HEK293 (cell line): Measurements from ENCODE around the gene TLE2.

Experiments
- EGR2 ChIP-seq: fragments of 450-650 bp; formaldehyde crosslinking; IDR thresholded peaks from 2 replicates; pipeline ENCODE4 v1.5.1; 2016; ENCODE audit warnings: low read depth, missing biosample characterization, missing genetic modification characterization
- HOXC10 ChIP-seq: sonication (generic); formaldehyde crosslinking; IDR thresholded peaks from 2 replicates; pipeline ENCODE4 v1.8.1; 2023; ENCODE audit warnings: mild to moderate bottlenecking, missing genetic modification reagents
- KLF8 ChIP-seq: fragments of 450-650 bp; formaldehyde crosslinking; IDR thresholded peaks from 2 replicates; pipeline ENCODE4 v1.5.1; 2016; ENCODE audit warnings: missing biosample characterization, missing genetic modification characterization
- KLF9 ChIP-seq: fragments of 450-650 bp; formaldehyde crosslinking; IDR thresholded peaks from 2 replicates; pipeline ENCODE4 v1.5.1; 2016; ENCODE audit warnings: missing biosample characterization, missing genetic modification characterization, low read depth
- PRDM10 ChIP-seq: fragments of 450-650 bp; formaldehyde crosslinking; IDR thresholded peaks from 2 replicates; pipeline ENCODE4 v1.5.1; 2016; ENCODE audit warnings: missing biosample characterization, missing genetic modification characterization
- PRDM6 ChIP-seq: fragments of 450-650 bp; formaldehyde crosslinking; IDR thresholded peaks from 2 replicates; pipeline ENCODE4 v1.5.1; 2017; ENCODE audit warnings: missing biosample characterization, missing genetic modification characterization
- SCRT1 ChIP-seq: fragments of 450-650 bp; formaldehyde crosslinking; IDR thresholded peaks from 2 replicates; pipeline ENCODE4 v1.5.1; 2016; ENCODE audit warnings: missing biosample characterization, missing genetic modification characterization, borderline replicate concordance
- SP2 ChIP-seq: fragments of 450-650 bp; formaldehyde crosslinking; IDR thresholded peaks from 2 replicates; pipeline ENCODE4 v1.5.1; 2016; ENCODE audit warnings: missing biosample characterization, missing genetic modification characterization
- SP7 ChIP-seq: fragments of 450-650 bp; formaldehyde crosslinking; IDR thresholded peaks from 2 replicates; pipeline ENCODE4 v1.5.1; 2016; ENCODE audit warnings: missing biosample characterization, missing genetic modification characterization
- YY1 ChIP-seq: fragments of 450-650 bp; formaldehyde crosslinking; IDR thresholded peaks from 2 replicates; pipeline ENCODE4 v1.5.1; 2018; ENCODE audit warnings: missing biosample characterization, missing genetic modification characterization
- ZBTB11 ChIP-seq: fragments of 450-650 bp; formaldehyde crosslinking; conservative IDR thresholded peaks from 2 replicates; pipeline ENCODE4 v1.5.1; 2016; ENCODE audit warnings: low read depth, missing biosample characterization, missing genetic modification characterization
- ZEB2 ChIP-seq: fragments of 450-650 bp; formaldehyde crosslinking; IDR thresholded peaks from 2 replicates; pipeline ENCODE4 v1.5.1; 2016; ENCODE audit warnings: missing biosample characterization, missing genetic modification characterization
- ZIC2 ChIP-seq: fragments of 450-650 bp; formaldehyde crosslinking; IDR thresholded peaks from 2 replicates; pipeline ENCODE4 v1.5.1; 2016; ENCODE audit warnings: missing biosample characterization, missing genetic modification characterization
- ZNF280C ChIP-seq: fragments of 450-650 bp; formaldehyde crosslinking; IDR thresholded peaks from 2 replicates; pipeline ENCODE4 v1.5.1; 2016; ENCODE audit warnings: missing biosample characterization, missing genetic modification characterization
- ZNF280D ChIP-seq: fragments of 450-650 bp; formaldehyde crosslinking; IDR thresholded peaks from 2 replicates; pipeline ENCODE4 v1.5.1; 2016; ENCODE audit warnings: missing biosample characterization, missing genetic modification characterization
- ZNF354C ChIP-seq: fragments of 450-650 bp; formaldehyde crosslinking; IDR thresholded peaks from 2 replicates; pipeline ENCODE4 v1.5.1; 2016; ENCODE audit warnings: missing biosample characterization, missing genetic modification characterization, low read depth, borderline replicate concordance
- ZNF394 ChIP-seq: fragments of 450-650 bp; formaldehyde crosslinking; IDR thresholded peaks from 2 replicates; pipeline ENCODE4 v1.5.1; 2016; ENCODE audit warnings: missing biosample characterization, missing genetic modification characterization, mild to moderate bottlenecking, moderate library complexity, borderline replicate concordance
- ZNF398 ChIP-seq: fragments of 450-650 bp; formaldehyde crosslinking; IDR thresholded peaks from 2 replicates; pipeline ENCODE4 v1.5.1; 2017; ENCODE audit warnings: missing biosample characterization, missing genetic modification characterization
- ZNF423 ChIP-seq: fragments of 450-650 bp; formaldehyde crosslinking; IDR thresholded peaks from 2 replicates; pipeline ENCODE4 v1.5.1; 2016; ENCODE audit warnings: missing biosample characterization, missing genetic modification characterization
- ZNF561 ChIP-seq: fragments of 450-650 bp; IDR thresholded peaks from 2 replicates; pipeline ENCODE4 v1.5.1; 2018; ENCODE audit warnings: missing biosample characterization, missing genetic modification characterization, borderline replicate concordance
- ZNF571 ChIP-seq: fragments of 450-650 bp; formaldehyde crosslinking; IDR thresholded peaks from 2 replicates; pipeline ENCODE4 v1.5.0; 2017; ENCODE audit warnings: missing biosample characterization, missing genetic modification characterization

TLE2 gene

GRCh38 chr19:3057275-3057714 lies 28.2 kb upstream of the TLE2 start (continued):
- no peak for TF ChIP-seq ZBTB11 (tag by site-specific recombination)
- no peak for TF ChIP-seq YY1 (tag by site-specific recombination)
- 0 out of 2 replicates have a peak, but pooled peaks have one; percentile 45 for TF ChIP-seq KLF8 (tag by site-specific recombination)
- TF ChIP-seq PRDM6 (tag by site-specific recombination) = no peak
- TF ChIP-seq PRDM10 (tag by site-specific recombination) = 0 out of 2 replicates have a peak, but pooled peaks have one; percentile 63
- no peak for TF ChIP-seq ZNF423
- TF ChIP-seq SP7 (tag by site-specific recombination) = peak; percentile 69
- peak; percentile 80 for TF ChIP-seq EGR2 (tag by site-specific recombination)
- no peak for TF ChIP-seq ZNF280C (tag by site-specific recombination)
- TF ChIP-seq ZNF398 (tag by site-specific recombination) = peak; percentile 52; the same call in 1 of the 2 replicates
- TF ChIP-seq KLF9 = no peak
- no peak for TF ChIP-seq ZNF354C (tag by site-specific recombination)
- TF ChIP-seq ZNF394 = peak; percentile 72; the same call in 1 of the 2 replicates
- no peak for TF ChIP-seq SCRT1 (tag by site-specific recombination)
- no peak for TF ChIP-seq HOXC10
- TF ChIP-seq ZNF280D (tag by site-specific recombination) = no peak
- peak; percentile 66; the same call in 1 of the 2 replicates for TF ChIP-seq ZNF561 (tag by site-specific recombination)
- peak; percentile 81 for TF ChIP-seq SP2 (tag by site-specific recombination)
- TF ChIP-seq ZIC2 (tag by site-specific recombination) = peak; percentile 83
- TF ChIP-seq ZEB2 (tag by site-specific recombination) = peak; percentile 81; the same call in 1 of the 2 replicates
- no peak for TF ChIP-seq ZNF571 (tag by site-specific recombination)
